H9 (cell line): Measurements from ENCODE around the gene CLK3. TPM values are rescaled to one million over a fixed set of nuclear protein-coding genes. Genes with fewer than 3 reads are reported as not detected.

Source experiments
- DNase-seq: peaks from one replicate; pipeline ENCODE4 v3.0.0-alpha.2; 2017
- H2AFZ ChIP-seq: one replicate; pipeline ENCODE4 v1.6.1; 2013; ENCODE audit warnings: mild to moderate bottlenecking, low read length, control low read depth, moderate library complexity
- H2AK5ac ChIP-seq: 2 replicates; pipeline ENCODE4 v1.6.1; 2013; ENCODE audit warnings: low read length, control low read depth, mixed read lengths; ENCODE audit not compliant: insufficient read length
- H2BK120ac ChIP-seq: one replicate; pipeline ENCODE4 v1.6.1; 2013; ENCODE audit warnings: low read depth, mild to moderate bottlenecking, low read length, control low read depth, inconsistent platforms; ENCODE audit not compliant: poor library complexity, severe bottlenecking
- H2BK12ac ChIP-seq: 2 replicates; pipeline ENCODE4 v1.6.1; 2013; ENCODE audit warnings: low read length, control low read depth, mixed read lengths, low read depth; ENCODE audit not compliant: insufficient read length
- H2BK15ac ChIP-seq: 2 replicates; pipeline ENCODE4 v1.6.1; 2013; ENCODE audit warnings: low read depth, low read length, control low read depth
- H2BK20ac ChIP-seq: one replicate; pipeline ENCODE4 v1.6.1; 2013; ENCODE audit warnings: low read depth, mild to moderate bottlenecking, low read length, control low read depth, inconsistent platforms; ENCODE audit not compliant: poor library complexity, severe bottlenecking
- H2BK5ac ChIP-seq: 2 replicates; pipeline ENCODE4 v1.6.1; 2013; ENCODE audit warnings: low read length, control low read depth, mixed read lengths; ENCODE audit not compliant: insufficient read length
- H3K14ac ChIP-seq: 2 replicates; pipeline ENCODE4 v1.6.1; 2013; ENCODE audit warnings: low read length, control low read depth; ENCODE audit not compliant: insufficient read depth
- H3K18ac ChIP-seq: 2 replicates; pipeline ENCODE4 v1.6.1; 2013; ENCODE audit warnings: low read depth, mild to moderate bottlenecking, mixed read lengths, low read length, control low read depth; ENCODE audit not compliant: insufficient read length
- H3K23ac ChIP-seq: 2 replicates; pipeline ENCODE4 v1.6.1; 2013; ENCODE audit warnings: low read length, control low read depth, mixed read lengths, low read depth; ENCODE audit not compliant: insufficient read length
- H3K23me2 ChIP-seq: 2 replicates; pipeline ENCODE4 v1.6.1; 2013; ENCODE audit warnings: low read depth, mild to moderate bottlenecking, mixed read lengths, low read length, control low read depth; ENCODE audit not compliant: insufficient read length, poor library complexity, severe bottlenecking
- H3K27ac ChIP-seq: 2 replicates; pipeline ENCODE4 v1.5.1; 2013; ENCODE audit warnings: low read length, control low read depth, mixed read lengths, low read depth; ENCODE audit not compliant: insufficient read length
- H3K27me3 ChIP-seq: 2 replicates; pipeline ENCODE4 v1.6.1; 2013; ENCODE audit warnings: low read length, control low read depth, inconsistent platforms; ENCODE audit not compliant: insufficient read depth
- H3K4ac ChIP-seq: 2 replicates; pipeline ENCODE4 v1.6.1; 2013; ENCODE audit warnings: low read depth, mild to moderate bottlenecking, control low read depth, inconsistent platforms, low read length, moderate library complexity
- H3K4me1 ChIP-seq: 2 replicates; pipeline ENCODE4 v1.6.1; 2013; ENCODE audit warnings: low read length, control low read depth, inconsistent platforms; ENCODE audit not compliant: insufficient read depth
- H3K4me2 ChIP-seq: 2 replicates; pipeline ENCODE4 v1.6.1; 2013; ENCODE audit warnings: low read length, control low read depth, mixed read lengths; ENCODE audit not compliant: insufficient read length, insufficient read depth
- H3K56ac ChIP-seq: 2 replicates; pipeline ENCODE4 v1.6.1; 2013; ENCODE audit warnings: low read depth, mild to moderate bottlenecking, mixed read lengths, low read length, control low read depth; ENCODE audit not compliant: insufficient read length
- H3K79me1 ChIP-seq: 2 replicates; pipeline ENCODE4 v1.6.1; 2013; ENCODE audit warnings: low read depth, mild to moderate bottlenecking, moderate library complexity, low read length, control low read depth, inconsistent platforms; ENCODE audit not compliant: insufficient read depth, poor library complexity, severe bottlenecking
- H3K79me2 ChIP-seq: 2 replicates; pipeline ENCODE4 v1.6.1; 2013; ENCODE audit warnings: low read length, control low read depth, inconsistent platforms; ENCODE audit not compliant: insufficient read depth
- H3K9ac ChIP-seq: 2 replicates; pipeline ENCODE4 v1.6.1; 2013; ENCODE audit warnings: low read length, control low read depth, mixed read lengths; ENCODE audit not compliant: insufficient read length; ENCODE audit errors: extremely low read depth
- H3K9me3 ChIP-seq: one replicate; pipeline ENCODE4 v1.6.1; 2013; ENCODE audit warnings: low read depth, low read length, inconsistent platforms; ENCODE audit not compliant: control insufficient read depth
- H3T11ph ChIP-seq: one replicate; pipeline ENCODE4 v1.6.1; 2013; ENCODE audit warnings: mild to moderate bottlenecking, low read length, control low read depth, inconsistent platforms
- H4K20me1 ChIP-seq: one replicate; pipeline ENCODE4 v1.6.1; 2013; ENCODE audit not compliant: control insufficient read depth, insufficient read length, insufficient read depth
- H4K5ac ChIP-seq: 2 replicates; pipeline ENCODE4 v1.6.1; 2013; ENCODE audit warnings: low read depth, mild to moderate bottlenecking, mixed read lengths, low read length, control low read depth; ENCODE audit not compliant: insufficient read length
- H4K8ac ChIP-seq: replicated peaks from 2 replicates; pipeline ENCODE4 v1.6.1; 2013; ENCODE audit warnings: low read length, control low read depth, mixed read lengths, low read depth; ENCODE audit not compliant: insufficient read length
- H4K91ac ChIP-seq: 2 replicates; pipeline ENCODE4 v1.6.1; 2013; ENCODE audit warnings: low read depth, mild to moderate bottlenecking, moderate library complexity, mixed read lengths, low read length, control low read depth; ENCODE audit not compliant: insufficient read length
- H3K27ac Mint-ChIP-seq, 3 experiments: 2 replicates in 2 of 3; 3 replicates in 1 of 3; pipeline ENCODE4 v1.8.0; 2020 to 2021; ENCODE audit warnings: mixed read lengths in 3 of 3, mild to moderate bottlenecking in 1 of 3, moderate library complexity in 1 of 3
- H3K27me3 Mint-ChIP-seq: 2 replicates; pipeline ENCODE4 v1.8.0; 2021; ENCODE audit warnings: low read depth, mild to moderate bottlenecking, moderate library complexity, mixed read lengths
- H3K36me3 Mint-ChIP-seq, 3 experiments: 2 replicates in 2 of 3; 3 replicates in 1 of 3; pipeline ENCODE4 v1.8.0; 2020 to 2021; ENCODE audit warnings: low read depth in 3 of 3, mixed read lengths in 3 of 3; ENCODE audit not compliant: insufficient read depth in 1 of 3
- H3K4me1 Mint-ChIP-seq, 2 experiments: 2 replicates each; pipeline ENCODE4 v1.8.0; 2020; ENCODE audit warnings: mixed read lengths in 2 of 2
- H3K4me3 Mint-ChIP-seq, 2 experiments: 2 replicates in 1 of 2; 3 replicates in 1 of 2; pipeline ENCODE4 v1.8.0; 2020 to 2021; ENCODE audit warnings: mild to moderate bottlenecking in 2 of 2, mixed read lengths in 2 of 2, moderate library complexity in 1 of 2
- H3K9me3 Mint-ChIP-seq, 2 experiments: 2 replicates in 1 of 2; 3 replicates in 1 of 2; pipeline ENCODE4 v1.8.0; 2020; ENCODE audit warnings: mild to moderate bottlenecking in 2 of 2, mixed read lengths in 2 of 2, moderate library complexity in 1 of 2
- CTCF ChIP-seq: fragments of 200-600 bp; sonication (generic); conservative IDR thresholded peaks from 3 replicates; pipeline ENCODE4 v1.8.0; 2021; ENCODE audit warnings: antibody characterized with exemption, mild to moderate bottlenecking
- WGBS: extraction: QIAGEN DNeasy Blood & Tissue Kit; methylation state at CpG from one replicate; pipeline ENCODE4 v1.1.7; 2013; ENCODE audit warnings: missing lambda C conversion rate, low lambda C conversion rate, mixed read lengths; ENCODE audit not compliant: insufficient read length; ENCODE audit errors: extremely low coverage; 5-methylcytosine and 5-hydroxymethylcytosine counted together
- total RNA-seq: library from RNA; stranded (reverse); gene quantifications from 2 replicates; pipeline ENCODE4 v1.2.1, GENCODE V29; 2021

Gene CLK3
- total RNA-seq, 1 experiment from 2014 or later = 40.8 TPM

GRCh38 chr15:74626752-74627692, 11.4 kb downstream of the CLK3 start:
- Histone ChIP-seq H3K18ac (no peak overlapping the region), H2BK12ac (no peak overlapping the region), H4K5ac (no peak overlapping the region), H3K23ac (no peak overlapping the region), H3K27me3 (no peaks in the 10 kb centered on the region), H3K4me2 (no peak overlapping the region), H3T11ph (no peak overlapping the region), H4K20me1 (no peaks in the 10 kb centered on the region), H2AK5ac (no peak overlapping the region), H2BK120ac (no peak overlapping the region), H4K91ac (no peak overlapping the region), H3K4ac (no peak overlapping the region), H3K79me1 (no peaks in the 10 kb centered on the region), H3K14ac (no peak overlapping the region), H3K79me2 (no peaks in the 10 kb centered on the region), H3K56ac (no peak overlapping the region), H3K9me3 (no peaks in the 10 kb centered on the region), H2BK20ac (no peak overlapping the region), H2BK5ac (no peak overlapping the region), H4K8ac (no peak overlapping the region), H3K27ac (no peak overlapping the region), H3K4me1 (no peaks in the 10 kb centered on the region), H3K9ac (no peak overlapping the region), H2AFZ (no peak overlapping the region), H2BK15ac (no peak overlapping the region), H3K23me2 (no peaks in the 10 kb centered on the region)
- peaks cover 0 to 2% of the 10 kb centered on the region in 2 experiments; a peak in 2 of 4 replicates for H3K4me1 Mint-ChIP-seq
- no CpG with 5 or more reads among the region's 10 CpGs for WGBS
- no peak overlapping the region for H3K4me3 Mint-ChIP-seq
- no peak for DNase-seq
- peaks cover 46 to 81% (median 80%) of the 10 kb centered on the region in 3 experiments; a peak in 6 of 7 replicates for H3K36me3 Mint-ChIP-seq
- TF ChIP-seq CTCF = no peak
- H3K27me3 Mint-ChIP-seq = no peaks in the 10 kb centered on the region; the same call in 1 of the 2 replicates
- no peaks in the 10 kb centered on the region for H3K9me3 Mint-ChIP-seq
- H3K27ac Mint-ChIP-seq = no peak overlapping the region
